Loucy (cell line): ENCODE measurements around the gene TRIO.

ENCODE experiments used
- EZH2phosphoT487 ChIP-seq: fragments of 200-600 bp; IDR thresholded peaks from 2 replicates; pipeline ENCODE4 v1.6.1; 2018; ENCODE audit warnings: antibody characterized with exemption, mild to moderate bottlenecking, moderate library complexity, borderline replicate concordance
- TF ChIP-seq, protein P1 (sequence below): fragments of 200-600 bp; sonication (generic); conservative IDR thresholded peaks from 2 replicates; pipeline ENCODE4 v1.5.1; 2014; ENCODE audit warnings: mild to moderate bottlenecking, antibody characterized with exemption, low read length

GRCh38 chr5:14356305-14356704 is 213.2 kb downstream of the TRIO start:
- TF ChIP-seq, protein P1, sequence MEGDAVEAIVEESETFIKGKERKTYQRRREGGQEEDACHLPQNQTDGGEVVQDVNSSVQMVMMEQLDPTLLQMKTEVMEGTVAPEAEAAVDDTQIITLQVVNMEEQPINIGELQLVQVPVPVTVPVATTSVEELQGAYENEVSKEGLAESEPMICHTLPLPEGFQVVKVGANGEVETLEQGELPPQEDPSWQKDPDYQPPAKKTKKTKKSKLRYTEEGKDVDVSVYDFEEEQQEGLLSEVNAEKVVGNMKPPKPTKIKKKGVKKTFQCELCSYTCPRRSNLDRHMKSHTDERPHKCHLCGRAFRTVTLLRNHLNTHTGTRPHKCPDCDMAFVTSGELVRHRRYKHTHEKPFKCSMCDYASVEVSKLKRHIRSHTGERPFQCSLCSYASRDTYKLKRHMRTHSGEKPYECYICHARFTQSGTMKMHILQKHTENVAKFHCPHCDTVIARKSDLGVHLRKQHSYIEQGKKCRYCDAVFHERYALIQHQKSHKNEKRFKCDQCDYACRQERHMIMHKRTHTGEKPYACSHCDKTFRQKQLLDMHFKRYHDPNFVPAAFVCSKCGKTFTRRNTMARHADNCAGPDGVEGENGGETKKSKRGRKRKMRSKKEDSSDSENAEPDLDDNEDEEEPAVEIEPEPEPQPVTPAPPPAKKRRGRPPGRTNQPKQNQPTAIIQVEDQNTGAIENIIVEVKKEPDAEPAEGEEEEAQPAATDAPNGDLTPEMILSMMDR, result no peak
- no peak for TF ChIP-seq EZH2phosphoT487
